ENCODE results near the gene ARHGEF28. TPM values are rescaled to one million over a fixed set of nuclear protein-coding genes. Genes with fewer than 3 reads are reported as not detected.

Gene ARHGEF28
- total RNA-seq, 2 experiments from 2014 or later = not detected

- DNase-seq (ENCODE audit: low spot score) = no peak
- Histone ChIP-seq H3K27ac (ENCODE audit: low read depth, low read length, poor library complexity, severe bottlenecking) (no peak overlapping the region), H4K20me1 (ENCODE audit: insufficient read depth, low read length) (no peaks in the 10 kb centered on the region), H3K9me2 (ENCODE audit: insufficient read depth, low read length) (no peaks in the 10 kb centered on the region), H2AFZ (ENCODE audit: low read length) (peak overlapping the region; percentile 84), H3K79me2 (ENCODE audit: insufficient read depth, low read depth, low read length) (no peaks in the 10 kb centered on the region), H3K4me2 (ENCODE audit: low read length) (peak overlapping the region; percentile 17; the same call in 1 of the 2 replicates), H3K4me1 (ENCODE audit: insufficient read depth, low read length, poor library complexity, severe bottlenecking) (peaks cover 15% of the 10 kb centered on the region), H3K9me3 (ENCODE audit: low read length) (no peaks in the 10 kb centered on the region), H3K4me3 (ENCODE audit: low read depth, low read length, poor library complexity, severe bottlenecking) (no peak overlapping the region), H3K36me3 (ENCODE audit: insufficient read depth, low read length) (no peaks in the 10 kb centered on the region)
- TF ChIP-seq, protein P1, sequence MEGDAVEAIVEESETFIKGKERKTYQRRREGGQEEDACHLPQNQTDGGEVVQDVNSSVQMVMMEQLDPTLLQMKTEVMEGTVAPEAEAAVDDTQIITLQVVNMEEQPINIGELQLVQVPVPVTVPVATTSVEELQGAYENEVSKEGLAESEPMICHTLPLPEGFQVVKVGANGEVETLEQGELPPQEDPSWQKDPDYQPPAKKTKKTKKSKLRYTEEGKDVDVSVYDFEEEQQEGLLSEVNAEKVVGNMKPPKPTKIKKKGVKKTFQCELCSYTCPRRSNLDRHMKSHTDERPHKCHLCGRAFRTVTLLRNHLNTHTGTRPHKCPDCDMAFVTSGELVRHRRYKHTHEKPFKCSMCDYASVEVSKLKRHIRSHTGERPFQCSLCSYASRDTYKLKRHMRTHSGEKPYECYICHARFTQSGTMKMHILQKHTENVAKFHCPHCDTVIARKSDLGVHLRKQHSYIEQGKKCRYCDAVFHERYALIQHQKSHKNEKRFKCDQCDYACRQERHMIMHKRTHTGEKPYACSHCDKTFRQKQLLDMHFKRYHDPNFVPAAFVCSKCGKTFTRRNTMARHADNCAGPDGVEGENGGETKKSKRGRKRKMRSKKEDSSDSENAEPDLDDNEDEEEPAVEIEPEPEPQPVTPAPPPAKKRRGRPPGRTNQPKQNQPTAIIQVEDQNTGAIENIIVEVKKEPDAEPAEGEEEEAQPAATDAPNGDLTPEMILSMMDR (conservative IDR thresholded peaks at IDR 0.05; ENCODE audit: low read length) = no peak
- no peak for TF ChIP-seq EZH2phosphoT487 (IDR thresholded peaks at IDR 0.05; ENCODE audit: borderline replicate concordance, low read depth, low read length)
- intact Hi-C loops (cut with micrococcal nuclease; ENCODE audit: unreplicated experiment) = no loop called here
- ChIA-PET CTCF (ENCODE audit: unreplicated experiment) (no interaction called here), POLR2A (interaction anchor here (0.9 kb wide), 1 partner anchor 9 kb away, joined by 3 read pairs; no protein-coding TSS in a partner anchor)
- no TSS peak for BruUV-seq (replicated peaks)
These were observed 292.8 kb downstream of the ARHGEF28 start for GRCh38 chr5:73918791-73919221.

DNA sequence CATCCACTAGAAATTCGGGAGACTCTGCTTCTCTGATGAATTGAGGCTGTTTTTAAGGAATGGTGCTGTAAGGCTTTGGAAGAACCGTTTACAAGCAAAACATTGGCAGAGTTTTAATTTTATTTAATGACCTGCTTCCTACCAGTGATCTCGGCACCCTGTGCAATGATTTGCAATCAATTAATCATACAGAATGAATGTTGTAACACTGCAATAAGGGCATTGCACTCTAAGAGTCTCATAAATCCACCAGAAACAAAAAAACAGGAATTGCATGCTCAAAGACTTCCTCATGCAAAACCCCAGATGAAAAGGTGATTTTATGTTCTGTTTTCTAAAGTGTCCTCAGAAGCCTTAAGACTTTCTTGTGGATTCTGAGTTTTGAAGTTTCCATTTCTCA lies 295.7 kb downstream of the ARHGEF28 start:
- POLR2A ChIA-PET = no interaction called here

DNA sequence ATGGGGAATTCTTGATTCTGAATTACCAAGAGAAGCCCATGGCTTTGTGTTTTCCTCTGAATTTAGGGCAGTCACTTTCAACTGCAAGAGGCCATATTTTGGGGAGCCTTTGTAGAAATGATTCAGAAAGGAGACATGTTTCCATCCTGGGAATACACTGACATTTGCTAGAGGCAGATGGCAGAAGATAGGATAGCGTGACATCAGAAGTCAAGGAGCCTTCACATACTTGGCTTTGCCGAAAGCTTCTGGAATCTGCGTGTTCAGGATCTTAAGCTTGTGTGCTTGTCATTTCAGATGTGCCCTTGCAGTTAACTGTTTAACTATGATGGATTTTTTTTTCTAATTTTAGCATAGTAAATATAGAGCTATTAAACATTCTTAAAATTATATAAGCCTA lies 296.2 kb downstream of the ARHGEF28 start:
- peak overlapping the region; percentile 53; the same call in 1 of the 2 replicates for H2AFZ ChIP-seq (ENCODE audit: low read length)
- intact Hi-C loops (cut with micrococcal nuclease; ENCODE audit: unreplicated experiment) = no loop called here
- no peaks in the 10 kb centered on the region for H3K9me3 ChIP-seq (ENCODE audit: low read length)
- no peaks in the 10 kb centered on the region for H3K9me2 ChIP-seq (ENCODE audit: insufficient read depth, low read length)
- no peak for TF ChIP-seq EZH2phosphoT487 (IDR thresholded peaks at IDR 0.05; ENCODE audit: borderline replicate concordance, low read depth, low read length)
- TF ChIP-seq, protein P1 (conservative IDR thresholded peaks at IDR 0.05; ENCODE audit: low read length) = no peak
- peaks cover 15% of the 10 kb centered on the region for H3K4me1 ChIP-seq (ENCODE audit: insufficient read depth, low read length, poor library complexity, severe bottlenecking)
- DNase-seq (ENCODE audit: low spot score) = no peak
- H3K36me3 ChIP-seq (ENCODE audit: insufficient read depth, low read length) = no peaks in the 10 kb centered on the region
- H3K27ac ChIP-seq (ENCODE audit: low read depth, low read length, poor library complexity, severe bottlenecking) = no peak overlapping the region
- no peaks in the 10 kb centered on the region for H3K79me2 ChIP-seq (ENCODE audit: insufficient read depth, low read depth, low read length)
- CTCF ChIA-PET (ENCODE audit: unreplicated experiment) = no interaction called here
- no TSS peak for BruUV-seq (replicated peaks)
- POLR2A ChIA-PET = interaction anchor here (0.7 to 0.9 kb wide), 2 partner anchors 66 to 74 kb away, joined by 3 read pairs; no protein-coding TSS in a partner anchor
- no peak overlapping the region for H3K4me3 ChIP-seq (ENCODE audit: low read depth, low read length, poor library complexity, severe bottlenecking)
- H4K20me1 ChIP-seq (ENCODE audit: insufficient read depth, low read length) = no peaks in the 10 kb centered on the region
- H3K4me2 ChIP-seq (ENCODE audit: low read length) = no peak overlapping the region

More for the DNA sequence above, 295.7 kb downstream of the ARHGEF28 start:
- peaks cover 15% of the 10 kb centered on the region for H3K4me1 ChIP-seq (ENCODE audit: insufficient read depth, low read length, poor library complexity, severe bottlenecking)
- H3K79me2 ChIP-seq (ENCODE audit: insufficient read depth, low read depth, low read length) = no peaks in the 10 kb centered on the region
- CTCF ChIA-PET (ENCODE audit: unreplicated experiment) = no interaction called here
- DNase-seq (ENCODE audit: low spot score) = no peak
- H3K36me3 ChIP-seq (ENCODE audit: insufficient read depth, low read length) = no peaks in the 10 kb centered on the region
- H3K27ac ChIP-seq (ENCODE audit: low read depth, low read length, poor library complexity, severe bottlenecking) = no peak overlapping the region
- intact Hi-C loops (cut with micrococcal nuclease; ENCODE audit: unreplicated experiment) = no loop called here
- H4K20me1 ChIP-seq (ENCODE audit: insufficient read depth, low read length) = no peaks in the 10 kb centered on the region
- H2AFZ ChIP-seq (ENCODE audit: low read length) = peak overlapping the region; percentile 53; the same call in 1 of the 2 replicates
- H3K4me3 ChIP-seq (ENCODE audit: low read depth, low read length, poor library complexity, severe bottlenecking) = no peak overlapping the region
- TF ChIP-seq EZH2phosphoT487 (IDR thresholded peaks at IDR 0.05; ENCODE audit: borderline replicate concordance, low read depth, low read length) = no peak
- TF ChIP-seq, protein P1 (conservative IDR thresholded peaks at IDR 0.05; ENCODE audit: low read length) = no peak
- H3K9me2 ChIP-seq (ENCODE audit: insufficient read depth, low read length) = no peaks in the 10 kb centered on the region
- no peak overlapping the region for H3K4me2 ChIP-seq (ENCODE audit: low read length)
- BruUV-seq (replicated peaks) = no TSS peak
- no peaks in the 10 kb centered on the region for H3K9me3 ChIP-seq (ENCODE audit: low read length)

Data from OCI-LY7 (cell line).